ENCODE measurements around the gene STAT5B. TPM values are rescaled to one million over a fixed set of nuclear protein-coding genes. Genes with fewer than 3 reads are reported as not detected.

Gene STAT5B
- total RNA-seq: 30.2 and 33.4 TPM in 2 replicates

GRCh38 chr17:42276359-42276608 lies at the start of gene STAT5B:
Gene STAT5B (minus strand): TSS chr17:42276391. CDS start chr17:42232127, 44,264 bp downstream.

GRCh38 chr17:42287977-42288802 lies 12.0 kb upstream of the STAT5B start, which contains the start of gene STAT5A:
Gene STAT5A (plus strand): TSS chr17:42288498. CDS start chr17:42289412, 914 bp downstream.

GRCh38 chr17:42193969-42194899 lies 82.0 kb downstream of the STAT5B start, which contains the start of gene GHDC:
Gene GHDC (minus strand): TSS chr17:42194494. CDS start chr17:42193581, 913 bp downstream.

GRCh38 chr17:42184713-42185620 lies 91.2 kb downstream of the STAT5B start, which contains the start of gene HCRT:
Gene HCRT (minus strand): TSS chr17:42185452. CDS start chr17:42185365, 87 bp downstream.

GRCh38 chr17:42180922-42181850 lies 95.0 kb downstream of the STAT5B start, which contains the start of gene KCNH4:
Gene KCNH4 (minus strand): TSS chr17:42181142. CDS start chr17:42180945, 197 bp downstream.

Other genes starting within 250 kb of the STAT5B start
- gene C17orf113, start 225.8 kb downstream of the STAT5B start, total RNA-seq: 0.13 and 0.33 TPM in 2 replicates
- 0.03 TPM in 1 of 2 replicates, not detected in the other for gene ZNF385C, start 177.9 kb downstream of the STAT5B start, total RNA-seq
- 9.5 and 11.3 TPM in 2 replicates for gene DHX58, start 163.7 kb downstream of the STAT5B start, total RNA-seq
- gene KAT2A, start 155.0 kb downstream of the STAT5B start, total RNA-seq: 9.9 and 19.7 TPM in 2 replicates
- gene HSPB9, start 153.6 kb downstream of the STAT5B start, total RNA-seq: 0.07 TPM in 2 replicates
- gene RAB5C, start 121.4 kb downstream of the STAT5B start, total RNA-seq: 86.7 and 98.2 TPM in 2 replicates
- 0.03 TPM in 1 of 2 replicates, not detected in the other for gene KCNH4, start 95.2 kb downstream of the STAT5B start, total RNA-seq
- not detected in 2 replicates for gene HCRT, start 90.9 kb downstream of the STAT5B start, total RNA-seq
- 18.8 and 21.1 TPM in 2 replicates for gene GHDC, start 81.9 kb downstream of the STAT5B start, total RNA-seq
- gene STAT5A, start 12.1 kb upstream of the STAT5B start, total RNA-seq: 19.2 and 20.1 TPM in 2 replicates
- 162 and 175 TPM in 2 replicates for gene STAT3, start 112.1 kb upstream of the STAT5B start, total RNA-seq
- 538 and 866 TPM in 2 replicates for gene CAVIN1, start 146.9 kb upstream of the STAT5B start, total RNA-seq
- 98.5 and 104 TPM in 2 replicates for gene ATP6V0A1, start 182.5 kb upstream of the STAT5B start, total RNA-seq